Measurements from ENCODE around the gene KLK10. TPM values are rescaled to one million over a fixed set of nuclear protein-coding genes. Genes with fewer than 3 reads are reported as not detected.

The KLK10 gene
- total and polyA plus RNA-seq, 11 donors = 0.12 to 4.0 (median 0.35) TPM; not detected in 5

DNA sequence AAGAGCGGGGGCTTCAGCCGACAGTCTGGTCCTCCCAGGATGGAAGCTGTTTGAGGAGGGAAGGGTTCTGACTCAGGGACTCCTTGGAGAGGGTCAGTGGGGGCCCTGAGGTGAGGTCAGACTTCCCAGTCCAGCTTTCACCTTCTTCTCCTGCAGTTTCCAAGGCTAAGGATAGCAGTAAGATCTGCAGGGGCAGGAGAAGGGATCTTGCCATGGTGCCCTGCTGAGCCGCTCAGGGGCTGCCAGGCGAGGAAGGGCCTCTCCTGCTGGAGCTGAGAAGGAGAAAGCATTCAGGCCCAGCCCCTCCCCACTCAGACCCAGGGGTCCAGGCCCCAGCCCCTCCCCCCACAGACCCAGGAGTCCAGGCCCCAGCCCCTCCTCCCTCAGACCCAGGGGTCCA, 37.3 kb downstream of the KLK10 start:
- Histone ChIP-seq H3K4me3 (no peak overlapping the region), H3K27me3 (peaks cover 0 to 33% (median 5%) of the 10 kb centered on the region in 9 donors), H3K4me1 (no peaks in the 10 kb centered on the region), H3K36me3 (no peaks in the 10 kb centered on the region), H3K9me3 (peaks cover 0 to 2% (median 0%) of the 10 kb centered on the region in 12 donors), H3K27ac (no peak overlapping the region)
- ATAC-seq = no peak
- DNase-seq = no peak
- intact Hi-C loops (cut with DNase I) = no loop called here
- TF ChIP-seq POLR2A (IDR thresholded peaks at IDR 0.05) = no peak
- TF ChIP-seq, protein P1, sequence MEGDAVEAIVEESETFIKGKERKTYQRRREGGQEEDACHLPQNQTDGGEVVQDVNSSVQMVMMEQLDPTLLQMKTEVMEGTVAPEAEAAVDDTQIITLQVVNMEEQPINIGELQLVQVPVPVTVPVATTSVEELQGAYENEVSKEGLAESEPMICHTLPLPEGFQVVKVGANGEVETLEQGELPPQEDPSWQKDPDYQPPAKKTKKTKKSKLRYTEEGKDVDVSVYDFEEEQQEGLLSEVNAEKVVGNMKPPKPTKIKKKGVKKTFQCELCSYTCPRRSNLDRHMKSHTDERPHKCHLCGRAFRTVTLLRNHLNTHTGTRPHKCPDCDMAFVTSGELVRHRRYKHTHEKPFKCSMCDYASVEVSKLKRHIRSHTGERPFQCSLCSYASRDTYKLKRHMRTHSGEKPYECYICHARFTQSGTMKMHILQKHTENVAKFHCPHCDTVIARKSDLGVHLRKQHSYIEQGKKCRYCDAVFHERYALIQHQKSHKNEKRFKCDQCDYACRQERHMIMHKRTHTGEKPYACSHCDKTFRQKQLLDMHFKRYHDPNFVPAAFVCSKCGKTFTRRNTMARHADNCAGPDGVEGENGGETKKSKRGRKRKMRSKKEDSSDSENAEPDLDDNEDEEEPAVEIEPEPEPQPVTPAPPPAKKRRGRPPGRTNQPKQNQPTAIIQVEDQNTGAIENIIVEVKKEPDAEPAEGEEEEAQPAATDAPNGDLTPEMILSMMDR (IDR thresholded peaks at IDR 0.05) = no peak
- 59 to 75% (median 71%) methylated on average over 4 of the region's 4 CpGs for WGBS, 4 donors

DNA sequence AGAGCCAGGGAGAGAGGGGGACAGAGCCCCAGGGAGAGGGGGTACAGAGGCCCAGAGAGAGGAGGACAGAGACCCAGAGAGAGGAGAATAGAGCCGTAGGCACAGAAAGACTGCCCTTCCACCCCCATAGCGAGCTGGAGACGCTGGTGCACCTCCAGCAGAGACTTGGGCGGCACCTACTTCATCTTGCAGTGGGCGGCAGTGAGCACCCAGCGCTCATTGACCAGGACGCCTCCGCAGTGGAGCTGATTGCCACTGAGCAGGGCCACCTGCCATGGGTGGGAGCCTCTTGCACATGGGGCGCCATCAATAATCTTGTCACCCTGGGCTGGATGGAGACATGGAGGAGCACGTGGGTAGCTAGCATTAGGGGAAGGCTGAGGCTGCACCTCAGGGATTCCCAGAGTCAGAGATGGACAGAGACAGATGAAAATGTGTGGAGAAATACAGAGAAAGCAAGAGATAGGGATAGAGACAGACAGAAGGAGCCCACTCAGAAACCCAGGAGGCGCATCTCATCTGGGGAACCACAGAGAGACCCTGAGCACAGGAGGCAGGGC, 37.8 kb downstream of the KLK10 start:
- ATAC-seq = no peak
- H3K27ac ChIP-seq = no peak overlapping the region

DNA sequence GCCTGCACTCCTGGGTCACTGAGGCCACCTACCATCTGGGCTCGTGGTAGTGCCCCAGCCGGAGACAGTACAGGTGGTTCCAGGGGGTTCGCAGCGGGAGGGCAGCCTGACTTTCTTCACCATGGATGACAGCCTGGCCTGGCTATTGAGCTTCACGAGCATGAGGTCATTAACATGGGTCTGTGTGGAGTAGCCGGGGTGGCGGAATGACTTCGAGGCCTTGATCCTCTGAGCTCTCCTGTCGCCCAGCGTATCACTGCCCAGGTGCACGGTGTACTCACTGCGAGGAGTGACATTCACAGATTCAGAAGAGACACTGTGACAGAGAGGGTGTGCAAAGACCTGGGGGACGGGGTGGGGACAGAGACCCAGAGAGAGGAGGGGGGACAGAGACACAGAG, 39.3 kb downstream of the KLK10 start:
- peaks cover 0 to 2% (median 0%) of the 10 kb centered on the region in 12 donors for H3K9me3 ChIP-seq
- DNase-seq = no peak
- H3K4me1 ChIP-seq = no peaks in the 10 kb centered on the region
- no peak overlapping the region for H3K4me3 ChIP-seq
- ATAC-seq = no peak
- WGBS, 4 donors = 52 to 61% (median 55%) methylated on average over 13 of the region's 13 CpGs
- no peak for TF ChIP-seq POLR2A (IDR thresholded peaks at IDR 0.05)
- TF ChIP-seq, protein P1 (IDR thresholded peaks at IDR 0.05) = no peak
- no peaks in the 10 kb centered on the region for H3K36me3 ChIP-seq
- intact Hi-C loops (cut with DNase I) = no loop called here
- peaks cover 0 to 41% (median 5%) of the 10 kb centered on the region in 9 donors for H3K27me3 ChIP-seq
- no peak overlapping the region for H3K27ac ChIP-seq

More for the DNA sequence above, 37.8 kb downstream of the KLK10 start:
- TF ChIP-seq, protein P1 (IDR thresholded peaks at IDR 0.05) = no peak
- no peak for TF ChIP-seq POLR2A (IDR thresholded peaks at IDR 0.05)
- H3K4me1 ChIP-seq = no peaks in the 10 kb centered on the region
- DNase-seq = no peak
- intact Hi-C loops (cut with DNase I) = no loop called here
- no peaks in the 10 kb centered on the region for H3K36me3 ChIP-seq
- 56 to 64% (median 59%) methylated on average over 11 of the region's 11 CpGs for WGBS, 4 donors
- no peak overlapping the region for H3K4me3 ChIP-seq
- H3K9me3 ChIP-seq = peaks cover 0 to 2% (median 0%) of the 10 kb centered on the region in 12 donors
- H3K27me3 ChIP-seq = peaks cover 0 to 35% (median 5%) of the 10 kb centered on the region in 9 donors

DNA sequence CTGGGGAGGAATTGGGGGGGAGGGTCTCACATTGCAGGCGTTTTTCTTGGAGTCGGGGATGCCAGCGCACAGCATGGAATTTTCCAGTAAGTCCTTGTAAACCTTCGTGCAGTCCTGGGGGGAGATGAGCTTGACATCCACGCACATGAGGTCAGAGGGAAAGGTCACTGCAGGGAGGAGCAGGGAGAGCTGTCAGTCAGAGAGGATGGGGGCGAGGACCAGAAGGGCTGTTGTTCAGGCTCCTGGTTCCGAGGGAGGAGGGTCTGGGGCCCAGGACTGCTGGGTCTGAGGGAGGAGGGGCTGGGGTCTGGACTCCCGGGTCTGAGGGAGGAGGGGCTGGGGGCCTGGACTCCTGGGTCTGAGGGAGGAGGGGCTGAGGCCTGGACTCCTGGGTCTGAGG, 39.8 kb downstream of the KLK10 start:
- DNase-seq (no peak), ATAC-seq (no peak)
- peaks cover 0 to 41% (median 5%) of the 10 kb centered on the region in 9 donors for H3K27me3 ChIP-seq

More for the DNA sequence above, 39.8 kb downstream of the KLK10 start:
- no peak for TF ChIP-seq POLR2A (IDR thresholded peaks at IDR 0.05)
- 35 to 51% (median 38%) methylated on average over 5 to 8 of the region's 8 CpGs for WGBS, 4 donors
- Histone ChIP-seq H3K27ac (no peak overlapping the region), H3K4me3 (no peak overlapping the region), H3K9me3 (no peaks in the 10 kb centered on the region), H3K36me3 (no peaks in the 10 kb centered on the region), H3K4me1 (no peaks in the 10 kb centered on the region)
- intact Hi-C loops (cut with DNase I) = no loop called here

Measured in heart left ventricle (tissue), 16 donors.